Prostate gland (tissue), 2 donors: ENCODE measurements around the gene DSCAML1. TPM values are rescaled to one million over a fixed set of nuclear protein-coding genes. Genes with fewer than 3 reads are reported as not detected.

Source experiments
- DNase-seq: peaks from one replicate; pipeline ENCODE4 v3.0.0-alpha.2; 2019; ENCODE audit warnings: low spot score
- H3K27ac ChIP-seq, 2 donors: fragments of 200-600 bp; sonication (generic); 2 replicates each; pipeline ENCODE4 v1.5.1; 2017 to 2019
- H3K27me3 ChIP-seq: fragments of 200-600 bp; sonication (generic); replicated peaks from 2 replicates; pipeline ENCODE4 v1.5.1; 2019; ENCODE audit not compliant: insufficient read depth
- H3K36me3 ChIP-seq, 2 donors: fragments of 200-600 bp; sonication (generic); 1 replicate in 1 of 2; 2 replicates in 1 of 2; pipeline versions ENCODE4 v1.5.1 to v1.8.1; 2017 to 2019
- H3K4me1 ChIP-seq: fragments of 200-600 bp; sonication (generic); replicated peaks from 2 replicates; pipeline ENCODE4 v1.5.1; 2019
- H3K4me3 ChIP-seq, 2 donors: fragments of 200-600 bp; sonication (generic); 2 replicates each; pipeline ENCODE4 v1.5.1; 2017 to 2019
- H3K9me3 ChIP-seq: fragments of 200-600 bp; sonication (generic); 2 replicates; pipeline ENCODE4 v1.5.1; 2017
- CTCF ChIP-seq, 4 experiments: fragments of 200-600 bp in 2 of 4; fragments of 450-650 bp in 2 of 4; sonication (generic) in 2 of 4; IDR thresholded peaks; 1 replicate in 3 of 4; 2 replicates in 1 of 4; pipeline ENCODE4 v1.5.1; 2016 to 2019; ENCODE audit warnings: antibody characterized with exemption in 4 of 4, mild to moderate bottlenecking in 2 of 4, moderate library complexity in 2 of 4
- POLR2A ChIP-seq: fragments of 450-650 bp; IDR thresholded peaks from one replicate; pipeline ENCODE4 v1.6.1; 2016; ENCODE audit warnings: antibody characterized with exemption, mild to moderate bottlenecking
- POLR2AphosphoS5 ChIP-seq: sonication (generic); formaldehyde crosslinking; IDR thresholded peaks from one replicate; pipeline ENCODE4 v1.6.1; 2017; ENCODE audit warnings: antibody characterized with exemption
- WGBS: methylation state at CpG from one replicate; pipeline ENCODE4 v1.1.5; 2018; 5-methylcytosine and 5-hydroxymethylcytosine counted together
- intact Hi-C: fragments of 100-400 bp; cut with DNase I; formaldehyde crosslinking; loops from one replicate; pipeline ENCODE4 v1.14.2; 2022
- total RNA-seq, 2 donors: library from RNA; depleted of rRNA; stranded (reverse); fragments of >200 nt; gene quantifications; one replicate each; pipeline ENCODE4 v1.1.0, GENCODE V29; 2016

DSCAML1 gene
- total RNA-seq, 2 donors from 2014 or later: 0.14 to 2.8 TPM

DNA sequence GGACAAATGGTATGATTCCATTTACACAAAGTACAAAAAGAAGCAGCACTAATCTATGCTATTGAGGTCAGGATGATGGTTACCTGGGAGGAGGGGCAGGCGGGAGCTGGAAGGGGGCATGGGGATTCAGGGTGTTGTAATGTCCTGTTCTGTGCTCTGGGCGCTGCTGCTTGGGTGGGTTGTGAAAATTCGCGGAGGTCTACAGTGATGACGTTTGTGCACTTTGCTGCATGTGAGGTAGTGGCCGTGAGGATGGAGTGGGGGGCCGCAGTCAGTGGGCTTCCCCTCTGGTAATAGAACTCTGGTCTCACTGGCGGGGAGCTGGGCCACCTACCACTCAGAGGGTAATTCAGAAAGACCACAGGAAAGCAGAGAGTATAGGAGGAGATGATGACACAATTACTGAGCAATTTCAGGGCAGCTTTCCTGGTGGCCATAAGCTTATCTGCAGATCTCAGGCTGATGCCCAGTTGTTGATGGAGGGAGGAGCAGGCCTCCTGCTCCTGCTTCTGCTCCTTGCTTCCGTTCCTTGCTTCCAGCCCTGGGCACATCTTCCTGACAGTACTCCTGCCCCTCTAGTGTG lies 347.8 kb downstream of the DSCAML1 start:
- H3K9me3 ChIP-seq: no peaks in the 10 kb centered on the region
- no peaks in the 10 kb centered on the region for H3K27me3 ChIP-seq
- no peak overlapping the region for H3K27ac ChIP-seq
- H3K4me1 ChIP-seq: no peaks in the 10 kb centered on the region
- intact Hi-C loops: loop anchor here (10.0 kb wide), 1 partner anchor 606 kb away; no protein-coding TSS in a partner anchor
- no peak for TF ChIP-seq POLR2AphosphoS5
- no peak for TF ChIP-seq POLR2A
- TF ChIP-seq CTCF (IDR thresholded peaks at IDR 0.05): no peak
- 90% methylated on average over 9 of the region's 9 CpGs for WGBS
- no peak overlapping the region for H3K4me3 ChIP-seq
- no peak for DNase-seq
- H3K36me3 ChIP-seq: no peaks in the 10 kb centered on the region

DNA sequence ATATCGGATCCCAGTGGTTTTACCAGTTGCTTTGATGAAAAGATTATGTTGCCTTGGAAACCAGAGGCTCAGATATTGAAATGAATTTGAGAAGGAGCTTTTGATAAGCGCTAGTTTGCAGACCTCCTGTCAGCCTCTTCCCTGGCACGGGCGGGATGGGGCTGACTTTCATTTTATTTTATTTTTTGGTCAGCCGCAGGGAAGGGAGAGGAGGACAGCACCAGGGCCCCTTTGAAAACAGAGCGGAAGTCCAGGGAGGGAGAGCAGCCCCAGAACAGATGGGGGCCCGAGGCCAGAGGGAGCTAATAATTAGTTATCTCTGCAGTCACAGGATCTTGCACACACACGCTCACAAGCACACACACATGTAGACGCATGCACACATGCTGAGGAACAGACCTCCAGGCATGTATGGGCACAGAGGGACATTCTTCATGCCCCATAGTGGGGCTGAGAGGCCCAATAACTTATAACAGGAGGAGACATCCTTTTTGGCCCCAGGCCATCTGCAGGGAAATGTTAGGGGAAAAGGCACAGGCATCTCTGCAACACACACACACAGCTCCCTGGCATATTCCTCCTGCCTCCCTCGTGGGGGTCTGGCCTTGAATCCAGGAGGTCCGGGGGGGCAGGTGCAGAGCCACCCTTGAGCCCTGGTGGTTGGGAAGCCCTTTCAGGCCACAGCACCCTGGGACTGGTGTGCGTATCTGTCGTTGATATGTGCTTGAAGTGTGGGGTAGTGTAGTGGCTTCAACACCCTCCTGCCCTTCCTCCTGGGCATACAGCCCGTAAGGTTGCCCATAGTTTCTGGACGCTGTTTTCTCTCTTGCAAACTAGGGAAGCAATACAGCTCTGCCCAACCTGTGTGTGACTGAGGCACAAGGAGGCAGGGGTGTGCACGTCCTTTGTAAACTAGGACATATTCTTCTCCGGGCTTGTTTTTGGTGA lies 352.0 kb downstream of the DSCAML1 start:
- Histone ChIP-seq H3K4me1 (no peaks in the 10 kb centered on the region), H3K9me3 (no peaks in the 10 kb centered on the region), H3K27me3 (peaks cover 2% of the 10 kb centered on the region), H3K36me3 (no peaks in the 10 kb centered on the region), H3K4me3 (no peak overlapping the region), H3K27ac (no peak overlapping the region)
- TF ChIP-seq POLR2AphosphoS5: no peak
- no peak for TF ChIP-seq CTCF (IDR thresholded peaks at IDR 0.05)
- no peak for TF ChIP-seq POLR2A
- no peak for DNase-seq
- intact Hi-C loops: loop anchor here (5.0 to 10.0 kb wide), 3 partner anchors 357 to 610 kb away; no protein-coding TSS in a partner anchor
- WGBS: 50% methylated on average over 17 of the region's 17 CpGs

DNA sequence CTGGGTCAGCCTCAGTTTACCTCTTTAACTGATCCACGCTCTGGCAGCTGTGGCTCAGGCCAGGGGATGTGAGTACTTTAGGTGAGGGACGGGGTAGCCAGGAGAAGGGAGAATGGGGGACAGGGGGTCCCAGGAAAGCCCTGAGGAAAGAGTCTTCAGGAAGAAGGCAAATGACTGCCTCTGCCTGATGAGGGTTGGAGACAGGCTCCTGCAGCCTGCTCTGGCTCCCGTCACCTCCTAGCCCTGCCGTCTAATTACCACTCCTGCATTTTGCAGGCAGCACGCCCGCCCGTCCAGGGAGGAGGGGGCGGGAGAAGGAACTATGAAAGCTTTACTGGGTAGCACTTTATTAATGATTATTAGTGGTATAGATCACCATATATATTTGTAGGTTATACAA lies 352.8 kb downstream of the DSCAML1 start:
- H3K4me1 ChIP-seq: no peaks in the 10 kb centered on the region
- intact Hi-C loops: loop anchor here (5.0 to 10.0 kb wide), 3 partner anchors 358 to 611 kb away; no protein-coding TSS in a partner anchor
- no peak overlapping the region for H3K4me3 ChIP-seq
- no peak for TF ChIP-seq CTCF (IDR thresholded peaks at IDR 0.05)
- no peak for TF ChIP-seq POLR2A
- TF ChIP-seq POLR2AphosphoS5: no peak
- H3K27ac ChIP-seq: no peak overlapping the region
- peaks cover 2% of the 10 kb centered on the region for H3K27me3 ChIP-seq
- H3K36me3 ChIP-seq: no peaks in the 10 kb centered on the region
- WGBS: 43% methylated on average over 8 of the region's 8 CpGs
- no peaks in the 10 kb centered on the region for H3K9me3 ChIP-seq
- no peak for DNase-seq

DNA sequence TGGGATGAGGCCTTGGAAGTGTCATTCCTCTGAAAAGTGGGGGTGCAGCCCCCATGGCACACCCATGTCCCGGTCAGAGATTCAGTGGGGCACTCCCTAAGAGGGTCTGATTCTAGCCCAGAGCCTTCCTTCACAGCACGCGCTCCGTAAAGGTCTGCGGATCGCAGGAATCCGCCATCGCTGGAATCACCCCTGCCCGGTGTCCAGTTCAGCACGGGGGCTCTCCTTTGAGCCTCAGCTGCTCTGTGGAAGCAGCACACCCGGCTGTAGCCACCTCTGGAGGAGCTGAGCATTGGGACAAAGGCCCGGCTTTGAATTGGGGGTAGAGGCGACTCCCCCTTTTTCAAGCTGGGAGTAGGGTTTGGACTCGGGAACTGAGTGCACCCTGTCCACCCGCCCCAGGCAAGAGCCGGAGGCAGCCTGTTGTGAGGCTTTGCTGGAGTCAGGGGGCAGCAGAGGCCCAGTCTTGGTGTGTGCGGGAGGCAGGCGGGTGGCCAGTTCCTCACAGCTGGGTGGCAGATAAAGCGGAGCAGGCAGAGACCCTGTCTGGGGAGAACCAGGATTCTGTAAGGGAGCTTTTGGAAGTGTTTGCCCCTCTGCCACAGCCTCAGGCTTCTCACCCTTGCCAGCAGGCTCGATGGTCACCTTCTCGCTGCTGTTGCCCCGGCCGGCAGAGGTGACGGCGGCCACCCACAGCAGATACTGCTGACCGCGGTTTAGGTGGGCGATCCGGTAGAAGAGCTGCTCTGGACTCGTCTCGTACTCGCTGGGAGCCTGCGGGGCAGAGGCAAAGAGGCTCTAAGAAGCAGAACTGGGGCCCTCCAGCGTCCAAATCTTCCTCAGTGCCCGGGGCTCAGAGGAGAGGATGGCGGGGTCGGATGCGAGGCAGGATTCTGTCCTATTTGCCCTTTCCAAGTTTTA lies 353.5 kb downstream of the DSCAML1 start:
- Histone ChIP-seq H3K27ac (no peak overlapping the region), H3K9me3 (no peaks in the 10 kb centered on the region), H3K4me1 (no peaks in the 10 kb centered on the region), H3K36me3 (no peaks in the 10 kb centered on the region), H3K27me3 (peaks cover 2% of the 10 kb centered on the region), H3K4me3 (no peak overlapping the region)
- DNase-seq: peak; percentile 17
- intact Hi-C loops: loop anchor here (5.0 to 10.0 kb wide), 3 partner anchors 359 to 611 kb away; no protein-coding TSS in a partner anchor
- TF ChIP-seq CTCF (IDR thresholded peaks at IDR 0.05) (peak in 3 of 4 experiments; percentile 29 to 50 (median 44)), POLR2A (no peak), POLR2AphosphoS5 (no peak)
- 37% methylated on average over 32 of the region's 38 CpGs for WGBS
